Measurements from ENCODE around the gene KBTBD4.

DNA sequence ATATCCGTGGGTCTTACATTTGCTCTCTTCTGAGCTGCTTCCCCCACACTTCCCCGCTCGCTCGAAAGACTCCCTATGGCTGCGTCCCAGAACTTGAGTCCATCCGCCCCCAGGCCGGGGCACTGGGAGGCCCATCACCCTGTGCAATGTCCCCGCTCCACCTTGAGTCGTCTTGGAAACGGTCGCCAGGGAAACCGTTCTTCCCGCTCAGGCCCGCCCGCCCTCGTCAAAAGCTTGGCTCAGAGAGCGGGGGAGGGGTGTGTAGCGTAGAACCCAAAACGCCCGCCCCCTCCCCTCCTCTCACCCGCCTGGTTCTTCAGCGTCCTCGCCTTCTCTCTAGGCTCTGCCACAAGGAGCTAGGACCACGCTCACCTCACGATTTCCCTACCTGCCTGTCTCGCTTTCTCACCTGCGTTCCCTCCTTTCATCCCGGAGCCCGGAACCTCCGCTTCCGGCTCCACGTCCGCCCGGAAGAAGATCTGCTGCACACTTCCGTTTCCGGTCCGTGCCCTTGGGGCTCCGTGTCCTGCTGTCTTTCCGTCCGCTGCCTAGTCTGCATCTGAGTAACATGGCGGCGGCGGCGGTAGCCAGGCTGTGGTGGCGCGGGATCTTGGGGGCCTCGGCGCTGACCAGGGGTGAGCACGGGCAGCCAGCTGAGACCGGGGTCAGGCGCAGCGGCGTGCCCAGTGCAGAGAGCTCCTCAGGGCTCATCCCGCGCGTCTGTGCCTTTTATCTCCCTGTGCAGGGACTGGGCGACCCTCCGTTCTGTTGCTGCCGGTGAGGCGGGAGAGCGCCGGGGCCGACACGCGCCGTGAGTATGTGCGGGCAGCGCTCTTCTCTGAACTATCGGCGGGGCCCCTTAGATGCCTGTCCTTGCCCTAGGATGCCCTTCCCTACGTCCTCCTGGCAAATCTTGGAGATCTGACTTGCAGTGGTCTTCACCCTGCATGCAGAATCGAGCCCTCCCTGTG is at the start of gene KBTBD4, which contains the start of gene NDUFS3:
- TF ChIP-seq, protein P1, sequence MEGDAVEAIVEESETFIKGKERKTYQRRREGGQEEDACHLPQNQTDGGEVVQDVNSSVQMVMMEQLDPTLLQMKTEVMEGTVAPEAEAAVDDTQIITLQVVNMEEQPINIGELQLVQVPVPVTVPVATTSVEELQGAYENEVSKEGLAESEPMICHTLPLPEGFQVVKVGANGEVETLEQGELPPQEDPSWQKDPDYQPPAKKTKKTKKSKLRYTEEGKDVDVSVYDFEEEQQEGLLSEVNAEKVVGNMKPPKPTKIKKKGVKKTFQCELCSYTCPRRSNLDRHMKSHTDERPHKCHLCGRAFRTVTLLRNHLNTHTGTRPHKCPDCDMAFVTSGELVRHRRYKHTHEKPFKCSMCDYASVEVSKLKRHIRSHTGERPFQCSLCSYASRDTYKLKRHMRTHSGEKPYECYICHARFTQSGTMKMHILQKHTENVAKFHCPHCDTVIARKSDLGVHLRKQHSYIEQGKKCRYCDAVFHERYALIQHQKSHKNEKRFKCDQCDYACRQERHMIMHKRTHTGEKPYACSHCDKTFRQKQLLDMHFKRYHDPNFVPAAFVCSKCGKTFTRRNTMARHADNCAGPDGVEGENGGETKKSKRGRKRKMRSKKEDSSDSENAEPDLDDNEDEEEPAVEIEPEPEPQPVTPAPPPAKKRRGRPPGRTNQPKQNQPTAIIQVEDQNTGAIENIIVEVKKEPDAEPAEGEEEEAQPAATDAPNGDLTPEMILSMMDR (IDR thresholded peaks at IDR 0.05; ENCODE audit: low read depth, low read length, missing input control): no peak
- TF ChIP-seq GABPA (IDR thresholded peaks at IDR 0.05 in 1 of 2, conservative IDR thresholded peaks at IDR 0.05 in 1 of 2) (peak; percentile 100), YY1 (IDR thresholded peaks at IDR 0.05) (peak; percentile 96)

Measured in liver (tissue), 3 donors.